Omental fat pad (tissue), 4 donors: Measurements from ENCODE around the gene PPCS. TPM values are rescaled to one million over a fixed set of nuclear protein-coding genes. Genes with fewer than 3 reads are reported as not detected.
"Not testable (repeated sequence)": the region's sequence is repeated elsewhere in the genome, so short reads cannot be mapped to it uniquely, and the experiment has no call there.

Source experiments
- ATAC-seq: fragments of 150-250 bp; one replicate; pipeline ENCODE4 v1.9.1; 2016; ENCODE audit warnings: mild to moderate bottlenecking, moderate library complexity; ENCODE audit not compliant: low FRiP score
- DNase-seq: peaks from one replicate; pipeline ENCODE4 v3.0.0-alpha.2; 2019; ENCODE audit warnings: low spot score
- total RNA-seq, 4 donors: library from RNA; depleted of rRNA; stranded (reverse); fragments of >200 nt; gene quantifications; one replicate each; pipeline ENCODE4 v1.1.0, GENCODE V29; 2016
- TF ChIP-seq, protein P1 (sequence below), 3 donors: fragments of 450-650 bp; IDR thresholded peaks; one replicate each; pipeline ENCODE4 v1.5.1; 2016 to 2017; ENCODE audit warnings: antibody characterized with exemption in 3 of 3, mild to moderate bottlenecking in 3 of 3, moderate library complexity in 2 of 3

PPCS gene
- total RNA-seq, 4 donors from 2014 or later, result 42.0 to 57.3 (median 43.8) TPM

GRCh38 chr1:42463921-42464320, 7.6 kb downstream of the PPCS start:
- no peak for ATAC-seq
- TF ChIP-seq, protein P1, sequence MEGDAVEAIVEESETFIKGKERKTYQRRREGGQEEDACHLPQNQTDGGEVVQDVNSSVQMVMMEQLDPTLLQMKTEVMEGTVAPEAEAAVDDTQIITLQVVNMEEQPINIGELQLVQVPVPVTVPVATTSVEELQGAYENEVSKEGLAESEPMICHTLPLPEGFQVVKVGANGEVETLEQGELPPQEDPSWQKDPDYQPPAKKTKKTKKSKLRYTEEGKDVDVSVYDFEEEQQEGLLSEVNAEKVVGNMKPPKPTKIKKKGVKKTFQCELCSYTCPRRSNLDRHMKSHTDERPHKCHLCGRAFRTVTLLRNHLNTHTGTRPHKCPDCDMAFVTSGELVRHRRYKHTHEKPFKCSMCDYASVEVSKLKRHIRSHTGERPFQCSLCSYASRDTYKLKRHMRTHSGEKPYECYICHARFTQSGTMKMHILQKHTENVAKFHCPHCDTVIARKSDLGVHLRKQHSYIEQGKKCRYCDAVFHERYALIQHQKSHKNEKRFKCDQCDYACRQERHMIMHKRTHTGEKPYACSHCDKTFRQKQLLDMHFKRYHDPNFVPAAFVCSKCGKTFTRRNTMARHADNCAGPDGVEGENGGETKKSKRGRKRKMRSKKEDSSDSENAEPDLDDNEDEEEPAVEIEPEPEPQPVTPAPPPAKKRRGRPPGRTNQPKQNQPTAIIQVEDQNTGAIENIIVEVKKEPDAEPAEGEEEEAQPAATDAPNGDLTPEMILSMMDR (IDR thresholded peaks at IDR 0.05), result no peak

DNA sequence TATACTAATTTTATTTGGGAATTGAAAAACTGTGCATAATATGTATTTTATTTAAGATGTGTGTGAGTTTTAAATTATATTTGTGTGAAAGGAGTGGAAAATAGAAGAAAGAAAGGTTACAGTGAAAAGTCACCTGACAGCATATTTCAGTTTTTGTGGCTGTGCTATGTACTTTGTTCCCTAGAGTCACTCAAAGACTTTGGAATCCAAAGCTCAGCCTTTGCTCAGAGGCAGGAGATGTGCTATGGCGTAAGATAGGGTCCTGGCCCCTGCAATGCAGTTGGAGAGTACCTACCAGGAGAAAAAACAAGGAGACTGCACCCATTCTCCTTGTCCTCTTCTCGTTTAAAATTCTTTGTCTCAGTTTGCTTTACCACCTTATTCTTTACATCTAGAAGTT, 9.7 kb downstream of the PPCS start:
- ATAC-seq (no peak), DNase-seq (no peak)
- TF ChIP-seq, protein P1 (IDR thresholded peaks at IDR 0.05), result no peak

More at GRCh38 chr1:42463921-42464320, 7.6 kb downstream of the PPCS start:
- DNase-seq, result no peak

DNA sequence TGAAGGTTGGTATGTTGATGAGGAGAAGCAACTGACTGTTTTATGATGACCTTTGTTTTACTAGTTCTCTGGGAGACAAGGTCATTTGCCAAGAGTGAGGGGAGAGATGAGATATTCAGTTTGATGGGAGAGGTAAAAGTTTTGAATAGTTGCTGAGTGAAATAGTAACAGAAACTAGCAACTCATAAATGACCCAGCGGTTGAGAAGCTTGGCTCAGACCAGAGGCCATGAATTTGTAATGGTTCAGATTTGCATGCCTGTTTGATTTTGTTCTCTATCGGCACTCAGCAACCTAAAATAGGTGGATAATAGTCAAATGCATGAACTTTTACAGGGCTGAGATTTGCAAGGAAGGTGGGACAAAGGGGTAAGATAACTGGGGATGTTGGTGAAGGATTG, 13.4 kb downstream of the PPCS start:
- TF ChIP-seq, protein P1 (IDR thresholded peaks at IDR 0.05), result no peak
- ATAC-seq (no peak), DNase-seq (no peak)

GRCh38 chr1:42476605-42477004, 20.3 kb downstream of the PPCS start:
- TF ChIP-seq, protein P1 (IDR thresholded peaks at IDR 0.05), result no peak
- DNase-seq, result no peak
- no peak for ATAC-seq

DNA sequence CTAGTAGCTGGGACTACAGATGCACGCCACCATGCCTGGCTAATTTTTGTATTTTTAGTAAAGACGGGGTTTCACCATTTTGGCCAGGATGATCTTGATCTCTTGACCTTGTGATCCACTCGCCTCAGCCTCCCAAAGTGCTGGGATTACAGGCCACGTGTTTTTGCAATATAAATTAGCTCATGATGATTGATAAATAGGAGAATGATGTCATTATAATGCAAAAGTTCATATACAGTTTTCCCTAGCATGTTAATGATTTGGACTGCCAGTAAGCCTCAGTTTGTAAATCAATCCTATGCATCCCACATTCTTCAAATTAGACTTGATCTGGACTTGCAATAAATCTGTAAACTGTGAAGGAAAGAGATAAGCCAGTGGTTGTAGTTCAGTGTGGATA, 21.0 kb downstream of the PPCS start:
- ATAC-seq, DNase-seq: not testable (repeated sequence)

- TF ChIP-seq, protein P1 (IDR thresholded peaks at IDR 0.05), result no peak
- DNase-seq, result no peak
- ATAC-seq, result no peak
Observed at GRCh38 chr1:42477775-42478174, 21.4 kb downstream of the PPCS start.

GRCh38 chr1:42479621-42480020, 23.3 kb downstream of the PPCS start:
- TF ChIP-seq, protein P1 (IDR thresholded peaks at IDR 0.05), result no peak
- DNase-seq, result no peak
- ATAC-seq, result no peak

GRCh38 chr1:42480921-42481320, 24.6 kb downstream of the PPCS start:
- no peak for DNase-seq
- TF ChIP-seq, protein P1 (IDR thresholded peaks at IDR 0.05), result no peak

More at GRCh38 chr1:42480921-42481320, 24.6 kb downstream of the PPCS start:
- ATAC-seq, result no peak
